DOHH2 (cell line): ENCODE results near the gene DCAF8L1.
"Not testable (repeated sequence)": the region's sequence is repeated elsewhere in the genome, so short reads cannot be mapped to it uniquely, and the experiment has no call there.

ENCODE experiments used
- EZH2phosphoT487 ChIP-seq: fragments of 200-600 bp; sonication (generic); IDR thresholded peaks from 2 replicates; pipeline ENCODE4 v1.6.1; 2017; ENCODE audit warnings: borderline replicate concordance, mild to moderate bottlenecking, antibody characterized with exemption, low read length, moderate library complexity, mixed read lengths
- TF ChIP-seq, protein P1 (sequence below): fragments of 200-600 bp; sonication (generic); IDR thresholded peaks from one replicate; pipeline ENCODE4 v1.5.1; 2014; ENCODE audit warnings: antibody characterized with exemption, mild to moderate bottlenecking, low read depth, low read length; ENCODE audit not compliant: poor library complexity, severe bottlenecking

DNA sequence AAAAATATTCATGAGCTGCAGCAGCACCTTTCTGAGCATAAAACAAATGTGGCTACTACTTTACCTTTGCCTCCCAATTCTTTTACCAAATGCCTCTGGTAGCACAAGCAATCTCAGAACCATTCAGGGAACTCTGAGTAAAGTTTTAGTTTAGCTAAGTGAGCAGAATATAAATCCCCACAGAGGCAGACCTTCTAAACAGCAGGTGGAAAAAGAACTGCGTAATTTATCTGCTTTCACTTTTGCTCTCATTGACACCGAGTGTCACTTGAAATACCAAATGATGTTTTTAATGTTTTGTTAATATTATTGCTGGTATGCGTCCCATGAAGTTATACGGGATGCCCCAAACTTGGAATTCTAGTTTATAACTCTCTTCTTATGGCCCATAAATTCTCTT is 4.3 kb downstream of the DCAF8L1 start:
- TF ChIP-seq, protein P1, sequence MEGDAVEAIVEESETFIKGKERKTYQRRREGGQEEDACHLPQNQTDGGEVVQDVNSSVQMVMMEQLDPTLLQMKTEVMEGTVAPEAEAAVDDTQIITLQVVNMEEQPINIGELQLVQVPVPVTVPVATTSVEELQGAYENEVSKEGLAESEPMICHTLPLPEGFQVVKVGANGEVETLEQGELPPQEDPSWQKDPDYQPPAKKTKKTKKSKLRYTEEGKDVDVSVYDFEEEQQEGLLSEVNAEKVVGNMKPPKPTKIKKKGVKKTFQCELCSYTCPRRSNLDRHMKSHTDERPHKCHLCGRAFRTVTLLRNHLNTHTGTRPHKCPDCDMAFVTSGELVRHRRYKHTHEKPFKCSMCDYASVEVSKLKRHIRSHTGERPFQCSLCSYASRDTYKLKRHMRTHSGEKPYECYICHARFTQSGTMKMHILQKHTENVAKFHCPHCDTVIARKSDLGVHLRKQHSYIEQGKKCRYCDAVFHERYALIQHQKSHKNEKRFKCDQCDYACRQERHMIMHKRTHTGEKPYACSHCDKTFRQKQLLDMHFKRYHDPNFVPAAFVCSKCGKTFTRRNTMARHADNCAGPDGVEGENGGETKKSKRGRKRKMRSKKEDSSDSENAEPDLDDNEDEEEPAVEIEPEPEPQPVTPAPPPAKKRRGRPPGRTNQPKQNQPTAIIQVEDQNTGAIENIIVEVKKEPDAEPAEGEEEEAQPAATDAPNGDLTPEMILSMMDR: not testable (repeated sequence)
- TF ChIP-seq EZH2phosphoT487: not testable (repeated sequence)
